Transverse colon (tissue), 3 donors: ENCODE data around the gene PBX2.

Experiments
- POLR2A ChIP-seq: fragments of 450-650 bp; IDR thresholded peaks from one replicate; pipeline ENCODE4 v1.6.1; 2016; ENCODE audit warnings: antibody characterized with exemption, mild to moderate bottlenecking, moderate library complexity
- TF ChIP-seq, protein P1 (sequence below), 5 experiments: fragments of 200-600 bp in 3 of 5; fragments of 450-650 bp in 2 of 5; sonication (generic) in 3 of 5; IDR thresholded peaks; 1 replicate in 2 of 5; 2 replicates in 3 of 5; pipeline ENCODE4 v1.5.1; 2016 to 2017; ENCODE audit warnings: antibody characterized with exemption in 5 of 5, inconsistent platforms in 3 of 5, mild to moderate bottlenecking in 2 of 5, moderate library complexity in 1 of 5

DNA sequence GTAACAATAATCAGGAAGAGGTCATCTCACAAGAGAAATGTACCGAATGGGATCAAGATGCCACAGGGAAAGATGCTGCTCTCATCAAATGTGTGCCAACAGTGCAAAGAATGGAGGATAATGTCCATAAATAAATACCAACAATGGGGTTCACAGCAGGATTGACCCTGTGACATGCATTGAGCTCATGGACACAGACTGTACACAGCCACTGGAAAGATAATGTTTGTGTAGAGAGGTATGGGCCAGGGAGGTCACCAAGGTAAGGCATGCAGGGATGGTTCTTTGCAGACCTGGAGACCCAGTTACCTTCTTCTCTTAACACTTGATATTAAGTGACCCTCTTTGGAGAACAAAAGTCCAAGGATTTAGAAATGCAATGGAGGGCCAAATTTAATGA lies 15.6 kb downstream of the PBX2 start:
- TF ChIP-seq, protein P1, sequence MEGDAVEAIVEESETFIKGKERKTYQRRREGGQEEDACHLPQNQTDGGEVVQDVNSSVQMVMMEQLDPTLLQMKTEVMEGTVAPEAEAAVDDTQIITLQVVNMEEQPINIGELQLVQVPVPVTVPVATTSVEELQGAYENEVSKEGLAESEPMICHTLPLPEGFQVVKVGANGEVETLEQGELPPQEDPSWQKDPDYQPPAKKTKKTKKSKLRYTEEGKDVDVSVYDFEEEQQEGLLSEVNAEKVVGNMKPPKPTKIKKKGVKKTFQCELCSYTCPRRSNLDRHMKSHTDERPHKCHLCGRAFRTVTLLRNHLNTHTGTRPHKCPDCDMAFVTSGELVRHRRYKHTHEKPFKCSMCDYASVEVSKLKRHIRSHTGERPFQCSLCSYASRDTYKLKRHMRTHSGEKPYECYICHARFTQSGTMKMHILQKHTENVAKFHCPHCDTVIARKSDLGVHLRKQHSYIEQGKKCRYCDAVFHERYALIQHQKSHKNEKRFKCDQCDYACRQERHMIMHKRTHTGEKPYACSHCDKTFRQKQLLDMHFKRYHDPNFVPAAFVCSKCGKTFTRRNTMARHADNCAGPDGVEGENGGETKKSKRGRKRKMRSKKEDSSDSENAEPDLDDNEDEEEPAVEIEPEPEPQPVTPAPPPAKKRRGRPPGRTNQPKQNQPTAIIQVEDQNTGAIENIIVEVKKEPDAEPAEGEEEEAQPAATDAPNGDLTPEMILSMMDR (IDR thresholded peaks at IDR 0.05) = no peak
- no peak for TF ChIP-seq POLR2A
